Measurements from ENCODE around the gene MTERF1.

The MTERF1 gene

DNA sequence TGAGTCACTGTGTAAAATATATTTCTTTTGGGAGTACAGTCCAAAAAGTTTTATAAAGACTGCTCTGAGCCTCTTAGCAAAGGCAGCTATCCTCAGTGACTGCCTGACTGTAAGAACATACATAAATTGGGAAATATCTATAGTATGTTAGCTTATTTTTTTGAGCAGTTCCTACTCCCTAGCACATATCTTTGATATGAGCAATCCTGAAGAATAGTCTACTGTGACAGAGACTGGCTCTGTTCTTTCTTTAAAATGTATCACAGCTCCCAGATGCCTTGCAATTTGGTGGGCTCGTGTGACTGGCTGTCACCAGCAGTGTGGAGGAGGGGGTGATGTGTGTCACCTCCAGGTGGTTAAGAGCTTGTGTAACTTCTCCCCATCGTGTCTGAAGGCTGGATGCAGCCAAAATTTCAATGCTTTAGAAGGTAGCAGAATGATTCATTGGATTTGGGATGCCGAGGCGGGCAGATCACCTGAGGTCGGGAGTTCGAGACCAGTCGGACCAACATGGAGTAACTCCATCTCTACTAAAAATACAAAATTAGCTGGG lies 47.9 kb downstream of the MTERF1 start:
- FAIRE-seq: no peak

DNA sequence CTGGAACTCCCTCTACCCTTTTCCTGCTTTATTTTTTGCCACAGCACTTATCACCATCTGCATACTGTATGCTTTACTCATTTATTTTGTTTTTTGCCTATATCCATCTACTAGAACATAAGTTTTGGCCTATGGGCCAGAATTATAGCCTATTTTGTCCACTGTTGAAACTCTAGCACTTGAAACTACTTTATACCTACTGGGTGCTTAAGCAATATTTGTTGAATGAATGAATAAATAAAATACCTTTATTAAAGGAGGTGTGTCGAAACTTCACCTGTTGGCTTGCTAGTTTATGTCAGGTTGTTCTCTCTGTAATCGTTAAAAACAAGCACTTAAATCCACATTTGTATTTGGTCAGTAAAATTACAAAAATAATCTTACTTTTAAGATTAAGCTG lies 53.3 kb downstream of the MTERF1 start:
- FAIRE-seq: no peak

DNA sequence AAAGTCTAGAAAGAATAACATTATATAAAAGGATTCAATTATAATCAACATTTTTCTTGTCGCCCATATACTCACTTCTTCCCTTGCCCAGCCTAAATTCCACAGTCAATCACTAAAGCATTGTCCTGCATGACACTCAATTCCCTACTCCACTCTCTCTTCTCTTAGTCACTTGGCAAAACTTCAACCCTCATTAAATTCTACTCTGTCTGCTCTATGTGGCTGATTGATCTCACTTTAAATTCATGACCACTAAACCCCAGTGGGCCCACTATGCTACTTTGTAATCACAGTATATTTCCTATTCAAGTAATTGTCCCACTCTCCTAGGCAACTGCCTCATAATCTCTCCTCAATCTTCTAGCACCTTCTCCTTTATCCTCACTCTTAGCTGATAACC lies 54.1 kb downstream of the MTERF1 start:
- FAIRE-seq: no peak

DNA sequence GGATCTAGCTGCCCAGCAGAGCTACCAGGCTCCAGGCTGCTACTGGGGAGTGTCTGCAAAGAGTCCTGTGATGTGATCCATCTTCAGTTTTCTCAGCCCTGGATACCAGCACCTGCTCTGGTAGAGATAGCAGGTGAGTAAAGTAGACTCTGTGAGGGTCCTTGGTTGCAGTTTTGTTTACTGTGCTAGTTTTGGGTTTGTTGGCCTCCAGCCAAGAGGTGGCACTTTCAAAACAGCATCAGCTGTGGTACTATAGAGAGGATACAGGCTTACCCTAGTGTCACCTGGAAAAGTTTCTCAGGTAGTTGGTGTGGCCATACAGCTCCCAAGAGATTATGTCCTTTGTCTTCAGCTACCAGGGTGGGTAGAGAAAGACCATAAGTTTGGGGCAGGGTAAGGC lies 56.3 kb downstream of the MTERF1 start:
- FAIRE-seq: no peak

All from TTC549 (cell line).